Tibial artery (tissue), 4 donors: ENCODE measurements around the gene KCNAB2.

Source experiments
- DNase-seq, 2 donors: peaks; one replicate each; pipeline ENCODE4 v3.0.0-alpha.2; 2019
- H3K27ac ChIP-seq, 2 donors: fragments of 200-600 bp; sonication (generic) in 1 of 2; 1 replicate in 1 of 2; 2 replicates in 1 of 2; pipeline ENCODE4 v1.5.1; 2018 to 2019; ENCODE audit warnings: mild to moderate bottlenecking in 1 of 2
- H3K27me3 ChIP-seq, 2 donors: fragments of 200-600 bp; sonication (generic) in 1 of 2; one replicate each; pipeline versions ENCODE4 v1.5.1 to v1.6.0; 2016 to 2019
- H3K36me3 ChIP-seq, 3 donors: fragments of 200-600 bp; sonication (generic) in 2 of 3; one replicate each; pipeline ENCODE4 v1.5.1; 2016 to 2019; ENCODE audit warnings: mild to moderate bottlenecking in 2 of 3
- H3K4me1 ChIP-seq, 4 donors: fragments of 200-600 bp; sonication (generic) in 2 of 4; 1 replicate in 3 of 4; 2 replicates in 1 of 4; pipeline ENCODE4 v1.5.1; 2016 to 2019
- H3K4me3 ChIP-seq, 2 donors: fragments of 200-600 bp; sonication (generic) in 1 of 2; 1 replicate in 1 of 2; 2 replicates in 1 of 2; pipeline ENCODE4 v1.5.1; 2018 to 2019; ENCODE audit warnings: mild to moderate bottlenecking in 2 of 2
- H3K9me3 ChIP-seq, 3 donors: fragments of 200-600 bp; sonication (generic) in 1 of 3; one replicate each; pipeline ENCODE4 v1.5.1; 2016 to 2019
- intact Hi-C: fragments of 100-400 bp; cut with DNase I; formaldehyde crosslinking; loops from one replicate; pipeline ENCODE4 v1.15.0; 2023; ENCODE audit warnings: low total_unique reads
- TF ChIP-seq, protein P1 (sequence below), 2 experiments: fragments of 200-600 bp in 1 of 2; fragments of 450-650 bp in 1 of 2; IDR thresholded peaks; one replicate each; pipeline ENCODE4 v1.5.1; 2017 to 2019; ENCODE audit warnings: antibody characterized with exemption in 2 of 2, mild to moderate bottlenecking in 1 of 2, moderate library complexity in 1 of 2

The KCNAB2 gene

DNA sequence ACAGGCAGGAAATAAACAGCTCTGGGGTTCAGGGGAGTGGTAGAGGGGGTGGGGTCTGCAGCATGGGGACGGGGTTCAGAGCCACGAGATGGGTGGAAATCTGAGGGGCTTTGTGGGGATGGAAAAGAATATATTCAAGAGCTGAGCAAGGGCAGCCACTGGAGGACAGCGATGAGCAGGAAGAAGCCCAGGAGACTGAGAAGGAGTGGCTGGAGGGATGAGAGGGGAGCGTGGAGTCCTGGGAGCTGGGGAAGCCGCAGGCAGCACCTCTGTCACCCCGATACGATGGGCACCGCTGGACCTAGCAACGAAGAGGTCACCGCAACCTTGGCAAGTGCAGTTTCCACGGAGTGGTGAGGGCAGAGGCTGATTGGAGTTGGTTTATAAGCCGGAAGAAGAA is 10.0 kb upstream of the KCNAB2 start:
- Histone ChIP-seq H3K4me1 (peaks cover 0 to 9% (median 2%) of the 10 kb centered on the region in 4 donors), H3K27me3 (peaks cover 0 to 22% of the 10 kb centered on the region in 2 donors), H3K9me3 (no peaks in the 10 kb centered on the region), H3K27ac (no peak overlapping the region), H3K36me3 (no peaks in the 10 kb centered on the region), H3K4me3 (no peak overlapping the region)
- intact Hi-C loops, result no loop called here
- no peak for DNase-seq
- TF ChIP-seq, protein P1, sequence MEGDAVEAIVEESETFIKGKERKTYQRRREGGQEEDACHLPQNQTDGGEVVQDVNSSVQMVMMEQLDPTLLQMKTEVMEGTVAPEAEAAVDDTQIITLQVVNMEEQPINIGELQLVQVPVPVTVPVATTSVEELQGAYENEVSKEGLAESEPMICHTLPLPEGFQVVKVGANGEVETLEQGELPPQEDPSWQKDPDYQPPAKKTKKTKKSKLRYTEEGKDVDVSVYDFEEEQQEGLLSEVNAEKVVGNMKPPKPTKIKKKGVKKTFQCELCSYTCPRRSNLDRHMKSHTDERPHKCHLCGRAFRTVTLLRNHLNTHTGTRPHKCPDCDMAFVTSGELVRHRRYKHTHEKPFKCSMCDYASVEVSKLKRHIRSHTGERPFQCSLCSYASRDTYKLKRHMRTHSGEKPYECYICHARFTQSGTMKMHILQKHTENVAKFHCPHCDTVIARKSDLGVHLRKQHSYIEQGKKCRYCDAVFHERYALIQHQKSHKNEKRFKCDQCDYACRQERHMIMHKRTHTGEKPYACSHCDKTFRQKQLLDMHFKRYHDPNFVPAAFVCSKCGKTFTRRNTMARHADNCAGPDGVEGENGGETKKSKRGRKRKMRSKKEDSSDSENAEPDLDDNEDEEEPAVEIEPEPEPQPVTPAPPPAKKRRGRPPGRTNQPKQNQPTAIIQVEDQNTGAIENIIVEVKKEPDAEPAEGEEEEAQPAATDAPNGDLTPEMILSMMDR (IDR thresholded peaks at IDR 0.05), result no peak

DNA sequence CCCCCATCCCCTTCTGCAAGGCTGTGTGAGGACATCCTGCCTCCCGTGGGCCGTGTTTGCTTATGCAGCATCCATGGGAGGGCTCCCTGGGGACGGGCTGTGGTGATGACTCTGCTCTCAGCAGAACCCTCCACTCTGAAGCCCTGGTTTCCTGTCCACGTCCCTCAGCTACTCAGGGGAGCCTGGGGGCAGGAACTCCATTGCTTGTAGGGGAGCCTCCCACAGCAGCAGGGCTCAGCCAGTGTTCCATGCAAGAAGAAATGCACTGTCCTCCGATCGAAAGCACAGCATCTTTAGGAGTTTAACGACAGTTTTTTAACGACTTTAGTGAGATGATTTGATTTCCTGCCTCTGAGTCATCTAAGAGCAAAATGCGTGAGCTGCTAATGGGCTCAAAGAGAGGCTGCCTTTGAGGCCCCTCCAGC is 8.3 kb upstream of the KCNAB2 start:
- Histone ChIP-seq H3K4me3 (no peak overlapping the region), H3K27me3 (peaks cover 0 to 16% of the 10 kb centered on the region in 2 donors), H3K9me3 (no peaks in the 10 kb centered on the region), H3K27ac (no peak overlapping the region), H3K36me3 (no peaks in the 10 kb centered on the region), H3K4me1 (peaks cover 0 to 9% (median 2%) of the 10 kb centered on the region in 4 donors)
- intact Hi-C loops, result no loop called here
- TF ChIP-seq, protein P1 (IDR thresholded peaks at IDR 0.05), result no peak
- no peak for DNase-seq

DNA sequence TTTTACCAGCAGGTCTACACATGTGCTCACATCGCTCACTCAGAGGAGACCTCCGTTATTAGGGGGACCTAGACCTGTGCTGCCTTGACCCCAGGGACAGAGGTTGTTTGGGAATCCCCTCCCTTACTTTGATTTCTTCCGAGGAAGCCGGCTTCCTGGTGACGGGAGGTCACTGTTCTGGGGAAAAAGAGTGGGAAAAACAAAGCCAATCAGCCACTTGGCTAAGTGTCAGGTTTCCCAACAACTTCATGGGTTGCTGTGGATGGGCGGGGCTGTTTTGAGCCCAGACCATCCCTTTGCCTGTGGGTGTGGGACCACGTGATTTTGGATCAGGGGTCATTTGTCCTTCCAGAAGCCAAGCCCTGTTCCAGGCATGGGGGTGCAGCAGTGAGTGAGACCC is 7.1 kb upstream of the KCNAB2 start:
- no peak for DNase-seq
- TF ChIP-seq, protein P1 (IDR thresholded peaks at IDR 0.05), result no peak
- intact Hi-C loops, result no loop called here
- Histone ChIP-seq H3K36me3 (no peaks in the 10 kb centered on the region), H3K4me1 (peaks cover 0 to 9% (median 2%) of the 10 kb centered on the region in 4 donors), H3K27me3 (peaks cover 0 to 19% of the 10 kb centered on the region in 2 donors), H3K9me3 (no peaks in the 10 kb centered on the region), H3K27ac (no peak overlapping the region), H3K4me3 (no peak overlapping the region)

DNA sequence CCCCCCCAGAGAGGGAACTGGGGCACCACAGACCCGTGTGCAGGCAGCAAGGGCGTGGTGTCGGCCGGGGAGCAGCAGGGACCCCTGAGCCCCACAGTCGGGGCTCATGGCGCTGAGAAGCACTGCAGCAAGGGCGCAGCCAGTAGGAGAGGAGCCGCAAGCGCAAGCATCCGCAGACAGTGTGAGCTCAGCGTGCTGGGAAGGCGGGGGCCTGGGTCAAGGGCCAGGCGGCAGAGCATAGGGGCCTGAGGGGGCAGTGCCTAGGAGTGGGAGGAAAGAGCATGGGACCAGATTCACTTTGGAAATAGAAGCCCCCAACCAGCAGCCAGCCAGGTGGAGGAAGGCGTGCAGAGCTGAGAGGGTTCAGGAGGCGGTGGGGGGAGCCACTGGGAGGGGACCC is 6.7 kb upstream of the KCNAB2 start:
- TF ChIP-seq, protein P1 (IDR thresholded peaks at IDR 0.05), result no peak
- no peak for DNase-seq
- intact Hi-C loops, result no loop called here

DNA sequence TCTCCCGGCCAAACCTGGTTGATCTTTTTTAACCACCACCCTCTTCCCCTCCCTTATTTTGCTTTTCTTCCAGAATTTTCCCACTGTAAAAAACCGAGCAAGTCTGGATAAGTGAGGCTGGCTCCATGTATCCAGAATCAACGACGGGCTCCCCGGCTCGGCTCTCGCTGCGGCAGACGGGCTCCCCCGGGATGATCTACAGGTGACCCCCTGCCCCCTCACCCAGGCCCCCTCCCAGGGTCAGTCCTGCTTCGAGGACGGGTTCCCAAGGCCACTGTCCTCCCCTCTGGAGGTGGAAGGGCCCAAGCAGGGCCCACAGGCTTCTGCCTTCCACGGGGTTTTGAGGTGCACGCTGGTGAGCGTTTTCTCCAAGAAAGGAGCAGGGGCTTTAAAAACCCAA is 5.2 kb upstream of the KCNAB2 start:
- TF ChIP-seq, protein P1 (IDR thresholded peaks at IDR 0.05), result no peak
- peaks cover 0 to 4% of the 10 kb centered on the region in 2 donors for H3K27me3 ChIP-seq
- DNase-seq, result no peak
- no peak overlapping the region for H3K27ac ChIP-seq
- intact Hi-C loops, result no loop called here
- no peaks in the 10 kb centered on the region for H3K36me3 ChIP-seq
- no peaks in the 10 kb centered on the region for H3K9me3 ChIP-seq
- no peak overlapping the region for H3K4me3 ChIP-seq
- no peaks in the 10 kb centered on the region for H3K4me1 ChIP-seq

More for the DNA sequence above, 6.7 kb upstream of the KCNAB2 start:
- Histone ChIP-seq H3K4me3 (no peak overlapping the region), H3K27me3 (peaks cover 0 to 15% of the 10 kb centered on the region in 2 donors), H3K9me3 (no peaks in the 10 kb centered on the region), H3K4me1 (peaks cover 0 to 5% (median 1%) of the 10 kb centered on the region in 4 donors), H3K27ac (no peak overlapping the region), H3K36me3 (no peaks in the 10 kb centered on the region)

DNA sequence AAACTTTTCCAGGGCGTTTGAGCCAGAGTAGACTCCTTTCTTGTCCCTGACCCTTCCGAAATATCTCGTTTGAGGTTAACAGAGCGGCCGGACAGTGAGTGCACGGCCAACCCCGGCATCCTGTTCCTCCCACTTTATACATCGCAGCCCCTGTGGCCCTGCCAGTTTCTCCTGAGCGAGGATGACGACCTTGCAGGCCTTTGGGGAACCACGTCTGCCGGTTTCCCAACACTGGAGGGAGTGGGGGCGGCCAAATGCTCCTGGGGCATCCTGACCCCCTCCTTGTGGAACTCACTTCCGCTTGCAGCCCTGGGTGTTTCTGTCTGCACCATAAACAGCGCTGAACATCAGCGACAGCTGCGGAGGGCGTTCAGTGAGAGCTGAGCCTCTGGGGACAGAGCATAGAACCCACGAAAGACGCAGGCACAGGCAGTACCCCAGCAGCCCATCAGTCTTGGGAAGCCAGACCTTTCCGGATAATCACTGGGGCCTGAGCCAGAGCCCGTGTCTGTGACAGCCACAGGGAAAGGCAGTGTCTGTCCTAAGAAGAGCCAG is 4.8 kb upstream of the KCNAB2 start:
- H3K4me3 ChIP-seq, result no peak overlapping the region
- H3K4me1 ChIP-seq, result no peaks in the 10 kb centered on the region
- H3K27ac ChIP-seq, result no peak overlapping the region
- H3K27me3 ChIP-seq, result peaks cover 0 to 4% of the 10 kb centered on the region in 2 donors
- H3K9me3 ChIP-seq, result no peaks in the 10 kb centered on the region
- intact Hi-C loops, result no loop called here
- DNase-seq, result no peak
- TF ChIP-seq, protein P1 (IDR thresholded peaks at IDR 0.05), result no peak
- H3K36me3 ChIP-seq, result no peaks in the 10 kb centered on the region
